ENCODE data around the gene CDH12. TPM values are rescaled to one million over a fixed set of nuclear protein-coding genes. Genes with fewer than 3 reads are reported as not detected.

The CDH12 gene
- polyA plus RNA-seq, 2 of the 4 experiments (the other 2 are of a cell fraction), result 0.04 TPM; not detected in 1

GRCh38 chr5:22719842-22720241 lies 133.3 kb downstream of the CDH12 start:
- no peaks in the 10 kb centered on the region; the same call in 2 of the 3 replicates for H3K9me3 ChIP-seq
- 0% methylated on average over 3 of the region's 3 CpGs for WGBS (ENCODE audit: missing lambda C conversion rate)
- H3K27ac ChIP-seq, result no peak overlapping the region
- no peak for TF ChIP-seq JUNB (IDR thresholded peaks at IDR 0.05)
- TF ChIP-seq E2F6 (IDR thresholded peaks at IDR 0.05; ENCODE audit: borderline replicate concordance, low read depth), result no peak
- TF ChIP-seq MAFK (IDR thresholded peaks at IDR 0.05; ENCODE audit: partially characterized antibody), result peak; percentile 64
- no peak for TF ChIP-seq NR3C1 (IDR thresholded peaks at IDR 0.05)
- no peak for TF ChIP-seq FOSL2 (IDR thresholded peaks at IDR 0.05)
- no peak for TF ChIP-seq FOSL2 (CRISPR knock-in tag; IDR thresholded peaks at IDR 0.05)
- no peak for TF ChIP-seq CTCF (IDR thresholded peaks at IDR 0.05)
- no peak for TF ChIP-seq ESRRA (IDR thresholded peaks at IDR 0.05; ENCODE audit: borderline replicate concordance, low read length)
- no peak for TF ChIP-seq KDM1A (IDR thresholded peaks at IDR 0.05; ENCODE audit: low read depth)
- DNase-seq (ENCODE audit: low read depth in 1 of 2, low spot score in 1 of 2) (no peak), FAIRE-seq (no peak), ATAC-seq (no peak)
- ChIA-PET CTCF (no interaction called here), POLR2A (no interaction called here)
- H3K4me2 ChIP-seq, result no peak overlapping the region
- H3K4me1 ChIP-seq, result no peaks in the 10 kb centered on the region
- H3K4me3 ChIP-seq, result no peak overlapping the region

- TF ChIP-seq RFX5 (IDR thresholded peaks at IDR 0.05) (no peak), REST (IDR thresholded peaks at IDR 0.05) (no peak), CHD2 (IDR thresholded peaks at IDR 0.05; ENCODE audit: low read length, partially characterized antibody) (no peak), TFCP2L1 (CRISPR knock-in tag; IDR thresholded peaks at IDR 0.05) (no peak), HEYL (CRISPR knock-in tag; IDR thresholded peaks at IDR 0.05) (no peak), POLR2AphosphoS2 (conservative IDR thresholded peaks at IDR 0.05; ENCODE audit: low read length) (no peak)
- DNase-seq (ENCODE audit: low read depth in 1 of 2, low spot score in 1 of 2), result no peak
- no peaks in the 10 kb centered on the region for H3K4me1 ChIP-seq
- H3K9me3 ChIP-seq, result no peaks in the 10 kb centered on the region
- 4% methylated on average over 2 of the region's 2 CpGs for WGBS (ENCODE audit: missing lambda C conversion rate)
- ChIA-PET POLR2A (no interaction called here), CTCF (no interaction called here)
- ATAC-seq, result no peak
- H3K27ac ChIP-seq, result no peak overlapping the region
- no peak overlapping the region for H3K4me2 ChIP-seq
- no peak for FAIRE-seq
- H3K4me3 ChIP-seq, result no peak overlapping the region
Measured at GRCh38 chr5:22710660-22711059, 142.5 kb downstream of the CDH12 start.

GRCh38 chr5:22709743-22710142 lies 143.4 kb downstream of the CDH12 start:
- POLR2A ChIA-PET, result no interaction called here
- TF ChIP-seq HMGXB4 (CRISPR knock-in tag; IDR thresholded peaks at IDR 0.05; ENCODE audit: borderline replicate concordance), result no peak
- no peak for TF ChIP-seq MAZ (IDR thresholded peaks at IDR 0.05; ENCODE audit: borderline replicate concordance, low read depth, low read length)
- TF ChIP-seq CBX2 (IDR thresholded peaks at IDR 0.05; ENCODE audit: borderline replicate concordance, low read depth), result no peak
- no peak for TF ChIP-seq KDM5A (IDR thresholded peaks at IDR 0.05)
- no peak for TF ChIP-seq MYC (IDR thresholded peaks at IDR 0.05; ENCODE audit: borderline replicate concordance, low read length)
- TF ChIP-seq BCL3 (IDR thresholded peaks at IDR 0.05), result no peak
- TF ChIP-seq FOSB (CRISPR knock-in tag; IDR thresholded peaks at IDR 0.05), result no peak
- TF ChIP-seq POLR2A (IDR thresholded peaks at IDR 0.05; ENCODE audit: low read length), result no peak
- Histone ChIP-seq H3K4me1 (no peaks in the 10 kb centered on the region), H3K27ac (no peak overlapping the region), H3K9me3 (no peaks in the 10 kb centered on the region), H3K4me3 (no peak overlapping the region), H3K4me2 (no peak overlapping the region)
- DNase-seq (ENCODE audit: low read depth in 1 of 2, low spot score in 1 of 2), result no peak
- CTCF ChIA-PET, result interaction anchor here (0.6 kb wide), 1 partner anchor 794 kb away, joined by 3 read pairs; no protein-coding TSS in a partner anchor
- FAIRE-seq, result no peak
- ATAC-seq, result no peak
